A673 (cell line): ENCODE results near the gene CCDC63.

Source experiments
- EZH2 ChIP-seq: fragments of 200-600 bp; sonication (generic); IDR thresholded peaks from 2 replicates; pipeline ENCODE4 v1.6.1; 2017; ENCODE audit warnings: borderline replicate concordance, low read depth, mild to moderate bottlenecking, mixed read lengths, antibody characterized with exemption, low read length; ENCODE audit not compliant: poor library complexity, severe bottlenecking
- TF ChIP-seq, protein P1 (sequence below): fragments of 300-800, 200-600 bp; sonication (generic); conservative IDR thresholded peaks from 2 replicates; pipeline ENCODE4 v1.5.1; 2017; ENCODE audit warnings: low read depth, mild to moderate bottlenecking, antibody characterized with exemption, low read length, moderate library complexity, mixed read lengths

DNA sequence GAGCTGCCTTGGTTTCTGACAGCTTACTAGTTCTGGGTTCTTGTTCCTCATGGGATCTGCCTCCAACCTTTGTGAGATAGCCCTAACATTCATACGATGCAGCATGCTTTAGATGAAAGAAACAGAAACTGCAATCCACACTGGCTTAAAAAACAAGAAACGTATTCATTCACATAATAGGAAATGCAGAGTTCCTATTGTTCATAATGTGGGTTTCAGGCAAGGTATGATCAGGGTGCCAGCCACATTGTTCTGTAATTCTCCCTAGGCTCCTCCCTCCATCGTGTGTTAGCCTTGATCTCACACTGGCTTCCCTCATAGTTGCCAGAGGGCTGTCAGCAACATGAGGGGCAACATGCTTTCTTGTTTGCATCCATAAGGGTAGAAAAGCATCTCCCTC lies 2.7 kb upstream of the CCDC63 start:
- TF ChIP-seq, protein P1, sequence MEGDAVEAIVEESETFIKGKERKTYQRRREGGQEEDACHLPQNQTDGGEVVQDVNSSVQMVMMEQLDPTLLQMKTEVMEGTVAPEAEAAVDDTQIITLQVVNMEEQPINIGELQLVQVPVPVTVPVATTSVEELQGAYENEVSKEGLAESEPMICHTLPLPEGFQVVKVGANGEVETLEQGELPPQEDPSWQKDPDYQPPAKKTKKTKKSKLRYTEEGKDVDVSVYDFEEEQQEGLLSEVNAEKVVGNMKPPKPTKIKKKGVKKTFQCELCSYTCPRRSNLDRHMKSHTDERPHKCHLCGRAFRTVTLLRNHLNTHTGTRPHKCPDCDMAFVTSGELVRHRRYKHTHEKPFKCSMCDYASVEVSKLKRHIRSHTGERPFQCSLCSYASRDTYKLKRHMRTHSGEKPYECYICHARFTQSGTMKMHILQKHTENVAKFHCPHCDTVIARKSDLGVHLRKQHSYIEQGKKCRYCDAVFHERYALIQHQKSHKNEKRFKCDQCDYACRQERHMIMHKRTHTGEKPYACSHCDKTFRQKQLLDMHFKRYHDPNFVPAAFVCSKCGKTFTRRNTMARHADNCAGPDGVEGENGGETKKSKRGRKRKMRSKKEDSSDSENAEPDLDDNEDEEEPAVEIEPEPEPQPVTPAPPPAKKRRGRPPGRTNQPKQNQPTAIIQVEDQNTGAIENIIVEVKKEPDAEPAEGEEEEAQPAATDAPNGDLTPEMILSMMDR: no peak
- TF ChIP-seq EZH2: no peak
